ENCODE measurements around the gene OR2AK2.

DNA sequence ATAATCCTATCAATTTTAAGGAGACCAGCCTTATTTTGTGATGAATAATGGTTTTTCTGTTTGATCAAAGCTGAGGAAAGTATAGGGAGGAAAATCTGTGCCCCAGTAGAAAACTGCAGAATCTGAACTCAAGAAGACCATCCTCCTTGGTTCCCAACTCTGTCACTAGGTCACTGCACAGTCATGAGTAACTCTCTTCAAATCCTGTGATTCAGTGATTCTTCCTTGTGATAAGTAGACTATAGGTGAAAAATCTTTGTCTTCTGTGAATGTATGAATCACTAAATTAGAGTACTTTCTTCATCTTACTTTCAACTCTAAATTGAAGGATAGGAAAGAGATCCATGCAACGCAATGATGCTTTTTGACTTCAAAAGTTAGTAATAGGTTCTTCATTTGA, 35.1 kb downstream of the OR2AK2 start:
- TF ChIP-seq, protein P1, sequence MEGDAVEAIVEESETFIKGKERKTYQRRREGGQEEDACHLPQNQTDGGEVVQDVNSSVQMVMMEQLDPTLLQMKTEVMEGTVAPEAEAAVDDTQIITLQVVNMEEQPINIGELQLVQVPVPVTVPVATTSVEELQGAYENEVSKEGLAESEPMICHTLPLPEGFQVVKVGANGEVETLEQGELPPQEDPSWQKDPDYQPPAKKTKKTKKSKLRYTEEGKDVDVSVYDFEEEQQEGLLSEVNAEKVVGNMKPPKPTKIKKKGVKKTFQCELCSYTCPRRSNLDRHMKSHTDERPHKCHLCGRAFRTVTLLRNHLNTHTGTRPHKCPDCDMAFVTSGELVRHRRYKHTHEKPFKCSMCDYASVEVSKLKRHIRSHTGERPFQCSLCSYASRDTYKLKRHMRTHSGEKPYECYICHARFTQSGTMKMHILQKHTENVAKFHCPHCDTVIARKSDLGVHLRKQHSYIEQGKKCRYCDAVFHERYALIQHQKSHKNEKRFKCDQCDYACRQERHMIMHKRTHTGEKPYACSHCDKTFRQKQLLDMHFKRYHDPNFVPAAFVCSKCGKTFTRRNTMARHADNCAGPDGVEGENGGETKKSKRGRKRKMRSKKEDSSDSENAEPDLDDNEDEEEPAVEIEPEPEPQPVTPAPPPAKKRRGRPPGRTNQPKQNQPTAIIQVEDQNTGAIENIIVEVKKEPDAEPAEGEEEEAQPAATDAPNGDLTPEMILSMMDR (conservative IDR thresholded peaks at IDR 0.05; ENCODE audit: low read length) = no peak
- no peak for TF ChIP-seq EZH2phosphoT487 (IDR thresholded peaks at IDR 0.05; ENCODE audit: borderline replicate concordance)

Data from Loucy (cell line).